ENCODE results near the gene SLC25A13.

DNA sequence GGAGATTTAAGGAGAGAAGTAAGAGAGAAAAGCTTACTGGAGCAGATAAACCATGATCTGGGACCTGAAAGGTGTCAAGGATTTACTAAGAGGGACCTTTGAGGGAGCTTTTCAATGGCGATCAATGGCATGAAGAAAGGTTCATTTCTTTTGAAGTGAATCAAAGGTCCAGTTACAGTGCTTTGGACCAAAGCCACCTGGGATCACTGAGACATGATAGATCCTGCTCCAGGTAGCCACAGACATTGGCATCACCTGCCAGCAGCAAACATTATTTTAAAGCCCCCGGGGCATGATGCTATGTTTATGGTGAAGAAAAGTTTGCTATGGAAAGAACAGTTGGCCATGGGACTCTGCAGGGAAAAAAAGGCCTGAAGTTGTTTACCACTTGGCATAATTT is 109.4 kb downstream of the SLC25A13 start:
- TF ChIP-seq, protein P1, sequence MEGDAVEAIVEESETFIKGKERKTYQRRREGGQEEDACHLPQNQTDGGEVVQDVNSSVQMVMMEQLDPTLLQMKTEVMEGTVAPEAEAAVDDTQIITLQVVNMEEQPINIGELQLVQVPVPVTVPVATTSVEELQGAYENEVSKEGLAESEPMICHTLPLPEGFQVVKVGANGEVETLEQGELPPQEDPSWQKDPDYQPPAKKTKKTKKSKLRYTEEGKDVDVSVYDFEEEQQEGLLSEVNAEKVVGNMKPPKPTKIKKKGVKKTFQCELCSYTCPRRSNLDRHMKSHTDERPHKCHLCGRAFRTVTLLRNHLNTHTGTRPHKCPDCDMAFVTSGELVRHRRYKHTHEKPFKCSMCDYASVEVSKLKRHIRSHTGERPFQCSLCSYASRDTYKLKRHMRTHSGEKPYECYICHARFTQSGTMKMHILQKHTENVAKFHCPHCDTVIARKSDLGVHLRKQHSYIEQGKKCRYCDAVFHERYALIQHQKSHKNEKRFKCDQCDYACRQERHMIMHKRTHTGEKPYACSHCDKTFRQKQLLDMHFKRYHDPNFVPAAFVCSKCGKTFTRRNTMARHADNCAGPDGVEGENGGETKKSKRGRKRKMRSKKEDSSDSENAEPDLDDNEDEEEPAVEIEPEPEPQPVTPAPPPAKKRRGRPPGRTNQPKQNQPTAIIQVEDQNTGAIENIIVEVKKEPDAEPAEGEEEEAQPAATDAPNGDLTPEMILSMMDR (conservative IDR thresholded peaks at IDR 0.05; ENCODE audit: low read depth, low read length) = no peak
- TF ChIP-seq EZH2phosphoT487 (IDR thresholded peaks at IDR 0.05; ENCODE audit: borderline replicate concordance, low read length) = no peak
